ENCODE data around the gene BUB3. TPM values are rescaled to one million over a fixed set of nuclear protein-coding genes. Genes with fewer than 3 reads are reported as not detected.

The BUB3 gene
- polyA plus RNA-seq, 1 donor (not counting 4 experiments of a cell fraction or from before 2014, with no cell fraction given) = 162 TPM

GRCh38 chr10:123140983-123141390 is 13.2 kb upstream of the BUB3 start:
- Histone ChIP-seq H3K4me2 (ENCODE audit: control insufficient read depth, extremely low read depth, insufficient read depth, low read depth, low read length) (no peak overlapping the region), H3K36me3 (ENCODE audit: control insufficient read depth in 2 of 2, extremely low read depth in 1 of 2, insufficient read depth in 2 of 2, low read length in 2 of 2) (no peaks in the 10 kb centered on the region), H2AFZ (ENCODE audit: control insufficient read depth, low read length) (no peak overlapping the region), H3K9me3 (ENCODE audit: control insufficient read depth, low read depth, low read length) (no peaks in the 10 kb centered on the region), H3K4me3 (ENCODE audit: control insufficient read depth in 2 of 3, extremely low read depth in 1 of 3, insufficient read depth in 2 of 3, low read depth in 1 of 3, low read length in 3 of 3) (no peak overlapping the region), H3K9me1 (ENCODE audit: control insufficient read depth, extremely low read depth, insufficient read depth, low read length) (no peaks in the 10 kb centered on the region), H3K27ac (ENCODE audit: control insufficient read depth, insufficient read depth, low read length) (no peak overlapping the region), H3K27me3 (ENCODE audit: control insufficient read depth, extremely low read depth, insufficient read depth, low read length) (peaks cover 99% of the 10 kb centered on the region), H3K9ac (ENCODE audit: control insufficient read depth, extremely low read depth, insufficient read depth, low read length) (no peak overlapping the region), H3K4me1 (ENCODE audit: control insufficient read depth, extremely low read depth, insufficient read depth, low read length) (peaks cover 4% of the 10 kb centered on the region), H4K20me1 (ENCODE audit: control insufficient read depth, extremely low read depth, insufficient read depth, low read length) (peaks cover 7% of the 10 kb centered on the region), H3K79me2 (ENCODE audit: control insufficient read depth, insufficient read depth, low read length) (no peaks in the 10 kb centered on the region)
- TF ChIP-seq CTCF (optimal IDR thresholded peaks at IDR 0.05 in 1 of 3, IDR thresholded peaks at IDR 0.05 in 1 of 3, conservative IDR thresholded peaks at IDR 0.05 in 1 of 3; ENCODE audit: extremely low read depth in 1 of 3, insufficient read depth in 2 of 3, low read length in 3 of 3) (no peak), EZH2 (IDR thresholded peaks at IDR 0.05; ENCODE audit: low read length) (no peak)
- no peak for FAIRE-seq
- dilution Hi-C loops (cut with MboI; ENCODE audit: extremely low pct_ligation_motif_present, low sequenced_read_pairs) = no loop called here
- DNase-seq (ENCODE audit: low read depth, low spot score) = no peak

GRCh38 chr10:123141791-123142700 is 12.2 kb upstream of the BUB3 start:
- TF ChIP-seq EZH2 (IDR thresholded peaks at IDR 0.05; ENCODE audit: low read length) (peak; percentile 78), CTCF (optimal IDR thresholded peaks at IDR 0.05 in 1 of 3, IDR thresholded peaks at IDR 0.05 in 1 of 3, conservative IDR thresholded peaks at IDR 0.05 in 1 of 3; ENCODE audit: extremely low read depth in 1 of 3, insufficient read depth in 2 of 3, low read length in 3 of 3) (no peak)
- Histone ChIP-seq H3K27me3 (ENCODE audit: control insufficient read depth, extremely low read depth, insufficient read depth, low read length) (peaks cover 99% of the 10 kb centered on the region), H3K4me2 (ENCODE audit: control insufficient read depth, extremely low read depth, insufficient read depth, low read depth, low read length) (no peak overlapping the region), H3K4me3 (ENCODE audit: control insufficient read depth in 2 of 3, extremely low read depth in 1 of 3, insufficient read depth in 2 of 3, low read depth in 1 of 3, low read length in 3 of 3) (no peak overlapping the region), H3K9ac (ENCODE audit: control insufficient read depth, extremely low read depth, insufficient read depth, low read length) (no peak overlapping the region), H3K36me3 (ENCODE audit: control insufficient read depth in 2 of 2, extremely low read depth in 1 of 2, insufficient read depth in 2 of 2, low read length in 2 of 2) (no peaks in the 10 kb centered on the region), H3K9me1 (ENCODE audit: control insufficient read depth, extremely low read depth, insufficient read depth, low read length) (no peaks in the 10 kb centered on the region), H3K4me1 (ENCODE audit: control insufficient read depth, extremely low read depth, insufficient read depth, low read length) (peaks cover 4% of the 10 kb centered on the region), H3K79me2 (ENCODE audit: control insufficient read depth, insufficient read depth, low read length) (no peaks in the 10 kb centered on the region), H2AFZ (ENCODE audit: control insufficient read depth, low read length) (no peak overlapping the region), H3K27ac (ENCODE audit: control insufficient read depth, insufficient read depth, low read length) (no peak overlapping the region), H3K9me3 (ENCODE audit: control insufficient read depth, low read depth, low read length) (no peaks in the 10 kb centered on the region), H4K20me1 (ENCODE audit: control insufficient read depth, extremely low read depth, insufficient read depth, low read length) (peaks cover 7% of the 10 kb centered on the region)
- no peak for FAIRE-seq
- dilution Hi-C loops (cut with MboI; ENCODE audit: extremely low pct_ligation_motif_present, low sequenced_read_pairs) = no loop called here
- DNase-seq (ENCODE audit: low read depth, low spot score) = no peak

All from keratinocyte (primary cell).